Measurements from ENCODE around the gene SETBP1.
"Not testable (repeated sequence)": the region's sequence is repeated elsewhere in the genome, so short reads cannot be mapped to it uniquely, and the experiment has no call there.

Gene SETBP1

DNA sequence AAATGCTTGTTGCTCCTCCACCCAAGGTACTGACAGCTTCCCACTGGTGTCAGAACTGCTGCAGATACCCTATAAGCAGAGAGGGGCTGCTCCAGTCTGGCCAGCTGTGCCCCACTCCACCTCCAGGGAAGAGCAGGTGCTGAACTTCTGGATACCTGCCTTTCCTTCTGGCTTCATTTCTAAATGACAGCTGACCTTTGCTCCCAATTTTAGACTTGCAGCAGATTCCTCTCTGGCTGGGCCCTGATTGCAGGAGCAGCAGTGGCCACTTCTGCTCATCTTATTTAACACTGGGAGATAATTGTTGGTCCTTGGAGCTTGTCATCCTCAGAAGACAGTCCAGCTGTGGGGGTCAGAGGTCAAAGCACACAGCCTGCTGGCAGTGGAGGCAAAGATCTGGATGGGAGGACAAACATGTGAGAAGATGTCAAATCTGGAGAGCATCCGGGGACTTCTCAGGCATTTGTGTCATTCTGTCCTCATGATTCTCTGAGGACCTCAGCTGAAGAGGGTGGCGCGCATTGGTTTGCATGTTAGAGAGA lies 38.9 kb downstream of the SETBP1 start:
- Histone ChIP-seq H3K4me3 (replicated peaks; ENCODE audit: low read depth, low read length) (no peak overlapping the region), H3K27me3 (replicated peaks; ENCODE audit: control insufficient read depth, insufficient read depth, low read length) (no peaks in the 10 kb centered on the region), H3K36me3 (ENCODE audit: control insufficient read depth, insufficient read depth, low read length) (no peaks in the 10 kb centered on the region)
- TF ChIP-seq CTCF (IDR thresholded peaks at IDR 0.05; ENCODE audit: insufficient read depth, low read length, poor library complexity, severe bottlenecking), result no peak
- no peak for DNase-seq (ENCODE audit: extremely low read depth, insufficient read length)

DNA sequence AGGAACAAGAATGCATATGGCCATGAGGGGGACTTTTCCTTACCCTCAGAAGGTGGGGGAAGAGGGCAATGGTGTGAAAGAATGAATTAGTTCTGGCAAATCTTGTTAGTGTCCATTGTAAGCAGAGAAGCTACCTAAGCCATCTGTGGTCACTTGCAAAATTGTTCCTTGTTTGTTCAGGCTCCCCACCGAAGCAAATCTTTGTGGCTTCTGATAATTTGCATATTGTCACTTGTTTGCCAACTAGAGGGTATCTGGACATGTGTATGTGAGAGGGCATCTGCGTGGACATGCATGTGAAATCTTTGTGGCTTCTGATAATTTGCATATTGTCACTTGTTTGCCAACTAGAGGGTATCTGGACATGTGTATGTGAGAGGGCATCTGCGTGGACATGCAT lies 41.1 kb downstream of the SETBP1 start:
- DNase-seq (ENCODE audit: extremely low read depth, insufficient read length); H3K27me3 ChIP-seq (replicated peaks; ENCODE audit: control insufficient read depth, insufficient read depth, low read length); H3K36me3 ChIP-seq (ENCODE audit: control insufficient read depth, insufficient read depth, low read length); H3K4me3 ChIP-seq (replicated peaks; ENCODE audit: low read depth, low read length): not testable (repeated sequence)

DNA sequence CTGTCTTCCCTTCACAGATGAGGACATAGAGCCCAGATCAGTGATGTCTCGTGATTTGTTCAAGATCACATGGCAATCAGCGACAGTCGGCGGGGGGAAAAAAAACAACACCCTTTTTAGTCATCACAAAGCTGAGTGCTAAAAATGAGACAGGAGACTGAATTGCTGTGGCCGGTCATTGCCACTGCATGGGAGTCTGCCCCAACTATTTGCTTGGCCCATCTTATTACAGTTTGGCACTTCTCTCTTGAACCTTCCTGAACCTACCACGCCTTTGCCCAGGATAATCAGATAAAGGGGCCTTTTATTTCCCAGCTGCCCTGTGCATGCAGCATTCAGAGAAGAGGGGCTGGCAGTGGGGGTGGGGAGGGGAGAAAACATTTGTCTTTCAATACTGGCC lies 42.7 kb downstream of the SETBP1 start:
- peak; percentile 7 for TF ChIP-seq CTCF (IDR thresholded peaks at IDR 0.05; ENCODE audit: insufficient read depth, low read length, poor library complexity, severe bottlenecking)
- DNase-seq (ENCODE audit: extremely low read depth, insufficient read length), result no peak
- no peak overlapping the region for H3K4me3 ChIP-seq (replicated peaks; ENCODE audit: low read depth, low read length)

DNA sequence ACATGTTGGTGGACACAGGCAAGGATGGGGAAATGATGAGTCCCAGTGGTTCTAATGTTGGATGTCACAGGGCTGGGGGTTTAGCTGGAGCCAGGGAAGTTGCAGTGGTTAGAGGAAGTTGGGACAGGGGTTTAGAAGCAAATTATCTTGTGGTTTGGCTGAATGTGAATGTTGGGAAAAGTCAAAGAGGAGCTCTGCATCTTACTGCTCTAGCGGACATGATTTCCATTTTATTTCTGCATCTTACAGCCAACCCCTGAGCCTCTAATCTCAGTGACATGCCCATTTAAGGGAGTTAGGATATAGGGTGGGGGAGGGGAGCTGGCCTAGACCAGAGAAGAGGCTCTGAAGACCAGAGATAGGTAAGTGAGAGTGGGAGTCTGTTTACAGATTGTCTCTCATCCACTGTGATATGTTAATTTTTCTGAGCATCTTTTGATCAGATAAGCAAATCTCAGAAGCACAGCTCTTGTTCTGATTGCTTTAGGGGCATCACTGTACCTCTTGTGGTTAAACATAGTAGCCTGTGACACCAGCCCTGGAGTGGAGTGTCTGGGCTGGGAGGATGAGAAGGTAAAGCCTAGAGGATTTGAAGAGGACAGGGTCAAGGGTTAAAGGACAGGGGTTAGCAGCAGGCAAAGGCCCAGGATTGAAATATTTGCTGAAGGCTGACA lies 43.6 kb downstream of the SETBP1 start:
- H3K36me3 ChIP-seq (ENCODE audit: control insufficient read depth, insufficient read depth, low read length), result no peaks in the 10 kb centered on the region
- no peak for DNase-seq (ENCODE audit: extremely low read depth, insufficient read length)
- H3K4me3 ChIP-seq (replicated peaks; ENCODE audit: low read depth, low read length), result no peak overlapping the region
- H3K27me3 ChIP-seq (replicated peaks; ENCODE audit: control insufficient read depth, insufficient read depth, low read length), result no peaks in the 10 kb centered on the region
- no peak for TF ChIP-seq CTCF (IDR thresholded peaks at IDR 0.05; ENCODE audit: insufficient read depth, low read length, poor library complexity, severe bottlenecking)

More for the DNA sequence above, 42.7 kb downstream of the SETBP1 start:
- Histone ChIP-seq H3K27me3 (replicated peaks; ENCODE audit: control insufficient read depth, insufficient read depth, low read length) (no peaks in the 10 kb centered on the region), H3K36me3 (ENCODE audit: control insufficient read depth, insufficient read depth, low read length) (no peaks in the 10 kb centered on the region)

DNA sequence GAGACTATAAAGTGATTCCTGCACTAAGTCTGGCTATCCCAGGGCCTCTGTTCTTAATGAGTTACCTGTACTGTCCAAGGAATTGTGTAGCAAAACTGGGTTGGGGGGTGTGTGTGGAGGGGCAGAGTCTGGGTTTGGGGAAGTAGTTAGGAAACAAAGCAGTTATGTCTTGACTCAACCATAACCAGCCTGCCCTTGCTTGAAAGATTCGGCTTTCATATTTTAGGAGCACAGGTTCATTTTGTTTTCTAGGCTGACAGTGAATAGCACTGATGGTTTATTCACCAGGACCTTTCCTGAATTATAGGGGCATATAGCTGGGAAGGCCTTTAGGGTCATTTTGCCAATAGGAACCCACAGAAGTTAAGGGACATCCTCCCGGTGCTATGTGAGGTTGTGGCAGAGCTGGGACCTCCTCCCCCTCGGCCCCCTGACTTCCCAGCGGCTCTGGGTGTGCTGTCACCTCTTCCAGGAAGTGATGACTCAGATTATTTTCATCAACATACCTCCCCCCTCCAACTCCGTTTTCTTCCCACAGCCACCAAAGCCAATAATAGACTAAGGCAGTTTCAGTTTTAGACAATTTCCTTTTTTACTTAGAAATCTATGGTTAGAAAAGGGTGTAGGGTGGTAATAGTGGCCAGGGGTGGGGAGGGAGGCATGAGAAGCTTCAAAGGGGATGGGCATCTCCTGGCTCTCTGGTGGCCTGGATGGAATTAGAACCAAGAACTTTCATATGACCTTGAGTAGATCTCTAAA lies 44.8 kb downstream of the SETBP1 start:
- H3K4me3 ChIP-seq (replicated peaks; ENCODE audit: low read depth, low read length), result no peak overlapping the region
- no peaks in the 10 kb centered on the region for H3K27me3 ChIP-seq (replicated peaks; ENCODE audit: control insufficient read depth, insufficient read depth, low read length)
- TF ChIP-seq CTCF (IDR thresholded peaks at IDR 0.05; ENCODE audit: insufficient read depth, low read length, poor library complexity, severe bottlenecking), result no peak
- H3K36me3 ChIP-seq (ENCODE audit: control insufficient read depth, insufficient read depth, low read length), result no peaks in the 10 kb centered on the region
- peak; percentile 77 for DNase-seq (ENCODE audit: extremely low read depth, insufficient read length)

DNA sequence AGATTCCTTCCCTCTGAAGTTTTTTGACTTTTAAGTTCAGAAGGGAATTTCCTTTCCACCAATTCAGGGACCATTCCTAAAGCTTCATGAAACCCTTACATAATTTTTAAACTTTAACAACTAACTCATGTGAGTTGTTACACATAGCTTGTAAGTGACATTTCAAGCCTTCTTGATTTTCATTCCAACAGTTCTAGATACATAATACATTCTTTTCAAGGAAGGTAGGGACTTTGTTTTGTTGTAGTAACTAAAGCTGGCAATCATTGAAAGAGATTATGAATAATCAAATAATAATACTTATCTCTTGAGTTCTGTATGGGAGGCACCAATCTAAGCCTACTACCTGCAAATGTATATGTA lies 45.4 kb downstream of the SETBP1 start:
- Histone ChIP-seq H3K27me3 (replicated peaks; ENCODE audit: control insufficient read depth, insufficient read depth, low read length) (no peaks in the 10 kb centered on the region), H3K4me3 (replicated peaks; ENCODE audit: low read depth, low read length) (no peak overlapping the region), H3K36me3 (ENCODE audit: control insufficient read depth, insufficient read depth, low read length) (no peaks in the 10 kb centered on the region)
- DNase-seq (ENCODE audit: extremely low read depth, insufficient read length), result no peak
- no peak for TF ChIP-seq CTCF (IDR thresholded peaks at IDR 0.05; ENCODE audit: insufficient read depth, low read length, poor library complexity, severe bottlenecking)
